Middle frontal gyrus (tissue), 1 donor: ENCODE results near the gene GPR176.

ENCODE experiments used
- DNase-seq: peaks from one replicate; pipeline ENCODE4 v3.0.0-alpha.2; 2015; ENCODE audit warnings: low spot score; ENCODE audit errors: extremely low spot score

Gene GPR176

GRCh38 chr15:39785139-39785538 lies 134.9 kb downstream of the GPR176 start:
- no peak for DNase-seq

GRCh38 chr15:39784638-39785037 lies 135.4 kb downstream of the GPR176 start:
- no peak for DNase-seq

GRCh38 chr15:39784125-39784524 lies 135.9 kb downstream of the GPR176 start:
- no peak for DNase-seq

GRCh38 chr15:39783244-39783820 lies 136.7 kb downstream of the GPR176 start:
- DNase-seq: no peak

- DNase-seq: peak; percentile 81
Measured at GRCh38 chr15:39782441-39783138, 137.5 kb downstream of the GPR176 start, which contains the start of gene FSIP1. Gene FSIP1, minus strand, starts transcription at chr15:39782841. Its CDS starts 6,317 bp downstream, at chr15:39776524.

- no peak for DNase-seq
Measured at GRCh38 chr15:39781967-39782302, 138.1 kb downstream of the GPR176 start.

GRCh38 chr15:39781147-39781966 lies 138.7 kb downstream of the GPR176 start:
- DNase-seq: no peak

- DNase-seq: no peak
Measured at GRCh38 chr15:39778021-39778420, 142.0 kb downstream of the GPR176 start.

- no peak for DNase-seq
Measured at GRCh38 chr15:39777496-39777895, 142.6 kb downstream of the GPR176 start.

GRCh38 chr15:39776068-39776467 lies 144.0 kb downstream of the GPR176 start:
- no peak for DNase-seq

- no peak for DNase-seq
Measured at GRCh38 chr15:39774688-39775267, 145.3 kb downstream of the GPR176 start.

- DNase-seq: no peak
Measured at GRCh38 chr15:39770748-39771689, 149.0 kb downstream of the GPR176 start.

- DNase-seq: no peak
Measured at GRCh38 chr15:39767921-39768320, 152.1 kb downstream of the GPR176 start.

- DNase-seq: no peak
Measured at GRCh38 chr15:39761006-39761405, 159.1 kb downstream of the GPR176 start.

- DNase-seq: peak; percentile 47
Measured at GRCh38 chr15:39756806-39757522, 163.1 kb downstream of the GPR176 start.

GRCh38 chr15:39752991-39753390 lies 167.1 kb downstream of the GPR176 start:
- DNase-seq: no peak

- DNase-seq: no peak
Measured at GRCh38 chr15:39752246-39752645, 167.8 kb downstream of the GPR176 start.
